ENCODE measurements around the gene GDPGP1. TPM values are rescaled to one million over a fixed set of nuclear protein-coding genes. Genes with fewer than 3 reads are reported as not detected.
A peak's percentile ranks its signal among the peaks of the same experiment; 100 is the strongest.

Gene GDPGP1
- total and polyA plus RNA-seq, 9 of the 15 experiments (the other 6 are each of a cell fraction or from before 2014, with no cell fraction given) = 0.78 to 6.1 (median 2.8) TPM

- no peak for TF ChIP-seq ZNF174 (CRISPR knock-in tag; IDR thresholded peaks at IDR 0.05)
- no peak for TF ChIP-seq FOXA3 (CRISPR knock-in tag; conservative IDR thresholded peaks at IDR 0.05 in 1 of 2, IDR thresholded peaks at IDR 0.05 in 1 of 2)
- TF ChIP-seq CREB3L1 (IDR thresholded peaks at IDR 0.05; ENCODE audit: borderline replicate concordance, low read depth) = no peak
- TF ChIP-seq NCOA2 (IDR thresholded peaks at IDR 0.05; ENCODE audit: partially characterized antibody in 2 of 2) = no peak
- peak; percentile 55 to 60 for TF ChIP-seq RAD21 (CRISPR knock-in tag; conservative IDR thresholded peaks at IDR 0.05 in 1 of 2, IDR thresholded peaks at IDR 0.05 in 1 of 2)
- no peak for TF ChIP-seq MYC (IDR thresholded peaks at IDR 0.05; ENCODE audit: low read depth, low read length)
- TF ChIP-seq MYC (CRISPR knock-in tag; IDR thresholded peaks at IDR 0.05; ENCODE audit: borderline replicate concordance, low read depth) = no peak
- no peak for TF ChIP-seq NCOA1 (IDR thresholded peaks at IDR 0.05; ENCODE audit: low read depth)
Observed at GRCh38 chr15:90232941-90233386, 1.0 kb upstream of the GDPGP1 start (continued).

Data from K562 (cell line).